ENCODE measurements around the gene XPA.

GRCh38 chr9:97694769-97695168 is 2.4 kb downstream of the XPA start:
- TF ChIP-seq MEIS2 (CRISPR knock-in tag; IDR thresholded peaks at IDR 0.05) (no peak), ZNF263 (CRISPR knock-in tag; IDR thresholded peaks at IDR 0.05) (no peak), ZNF235 (CRISPR knock-in tag; IDR thresholded peaks at IDR 0.05; ENCODE audit: borderline replicate concordance) (no peak), HNRNPUL1 (IDR thresholded peaks at IDR 0.05; ENCODE audit: low read depth, low read length) (no peak)

All from HepG2 (cell line).